ENCODE results near the gene KIF21B. TPM values are rescaled to one million over a fixed set of nuclear protein-coding genes. Genes with fewer than 3 reads are reported as not detected.
A peak's percentile ranks its signal among the peaks of the same experiment; 100 is the strongest.

The KIF21B gene
- total and polyA plus RNA-seq, 9 of the 15 experiments (the other 6 are each of a cell fraction or from before 2014, with no cell fraction given): 0.46 to 13.4 (median 5.9) TPM

- FAIRE-seq: no peak
- ChIA-PET POLR2A (interaction anchor here (0.7 kb wide), 1 partner anchor 77 kb away, joined by 3 read pairs; no protein-coding TSS in a partner anchor), CTCF (ENCODE audit: low intra/inter-chr PET ratio) (no interaction called here)
- H3K9ac ChIP-seq (ENCODE audit: insufficient read depth in 1 of 2, low read depth in 2 of 2, low read length in 2 of 2): no peak overlapping the region
- H3K36me3 ChIP-seq (ENCODE audit: control insufficient read depth, insufficient read depth, low read length): no peaks in the 10 kb centered on the region
- intact Hi-C loops (cut with micrococcal nuclease) (no loop called here), in situ Hi-C loops (cut with MboI) (no loop called here)
- H2AFZ ChIP-seq (ENCODE audit: low read depth, low read length): no peak overlapping the region
- H3K4me3 ChIP-seq: no peak overlapping the region
- H3K4me2 ChIP-seq (ENCODE audit: insufficient read depth, low read length): no peak overlapping the region
- H3K79me2 ChIP-seq (ENCODE audit: control insufficient read depth, insufficient read depth, low read length): no peaks in the 10 kb centered on the region
- H3K9me1 ChIP-seq (ENCODE audit: control insufficient read depth, insufficient read depth, low read length): no peaks in the 10 kb centered on the region
- H3K27me3 ChIP-seq (ENCODE audit: control insufficient read depth in 2 of 2, insufficient read depth in 2 of 2, low read length in 2 of 2): peaks cover 19 to 52% of the 10 kb centered on the region in 2 experiments
- no peak overlapping the region for H3K27ac ChIP-seq (ENCODE audit: extremely low read depth, low read depth, low read length)
- H3K9me3 ChIP-seq (replicated peaks; ENCODE audit: control insufficient read depth, insufficient read depth, low read depth, low read length): no peaks in the 10 kb centered on the region
- H3K4me1 ChIP-seq (replicated peaks in 1 of 2; ENCODE audit: control insufficient read depth in 2 of 2, insufficient read depth in 2 of 2, low read length in 2 of 2): no peaks in the 10 kb centered on the region
- peak in 1 of 4 experiments; percentile 4 for DNase-seq (ENCODE audit: extremely low read depth in 1 of 4, low spot score in 3 of 4)
- no TSS peak for BruUV-seq (replicated peaks)
- WGBS (ENCODE audit: insufficient coverage, low coverage, missing lambda C conversion rate): 0% methylated on average over 9 of the region's 9 CpGs
- ATAC-seq: no peak
- H4K20me1 ChIP-seq (replicated peaks; ENCODE audit: control insufficient read depth, insufficient read depth, low read length): peaks cover 6% of the 10 kb centered on the region; the same call in 1 of the 2 replicates
- no peak for TF ChIP-seq GTF3C2 (IDR thresholded peaks at IDR 0.05; ENCODE audit: borderline replicate concordance, extremely low read depth, insufficient read length)
- no peak for TF ChIP-seq FIP1L1 (IDR thresholded peaks at IDR 0.05; ENCODE audit: low read depth, low read length, poor library complexity, severe bottlenecking)
- TF ChIP-seq THRB (CRISPR knock-in tag; conservative IDR thresholded peaks at IDR 0.05): no peak
- TF ChIP-seq, protein P1, sequence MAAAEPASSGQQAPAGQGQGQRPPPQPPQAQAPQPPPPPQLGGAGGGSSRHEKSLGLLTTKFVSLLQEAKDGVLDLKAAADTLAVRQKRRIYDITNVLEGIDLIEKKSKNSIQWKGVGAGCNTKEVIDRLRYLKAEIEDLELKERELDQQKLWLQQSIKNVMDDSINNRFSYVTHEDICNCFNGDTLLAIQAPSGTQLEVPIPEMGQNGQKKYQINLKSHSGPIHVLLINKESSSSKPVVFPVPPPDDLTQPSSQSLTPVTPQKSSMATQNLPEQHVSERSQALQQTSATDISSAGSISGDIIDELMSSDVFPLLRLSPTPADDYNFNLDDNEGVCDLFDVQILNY (CRISPR knock-in tag; IDR thresholded peaks at IDR 0.05): no peak
- TF ChIP-seq, protein P2, sequence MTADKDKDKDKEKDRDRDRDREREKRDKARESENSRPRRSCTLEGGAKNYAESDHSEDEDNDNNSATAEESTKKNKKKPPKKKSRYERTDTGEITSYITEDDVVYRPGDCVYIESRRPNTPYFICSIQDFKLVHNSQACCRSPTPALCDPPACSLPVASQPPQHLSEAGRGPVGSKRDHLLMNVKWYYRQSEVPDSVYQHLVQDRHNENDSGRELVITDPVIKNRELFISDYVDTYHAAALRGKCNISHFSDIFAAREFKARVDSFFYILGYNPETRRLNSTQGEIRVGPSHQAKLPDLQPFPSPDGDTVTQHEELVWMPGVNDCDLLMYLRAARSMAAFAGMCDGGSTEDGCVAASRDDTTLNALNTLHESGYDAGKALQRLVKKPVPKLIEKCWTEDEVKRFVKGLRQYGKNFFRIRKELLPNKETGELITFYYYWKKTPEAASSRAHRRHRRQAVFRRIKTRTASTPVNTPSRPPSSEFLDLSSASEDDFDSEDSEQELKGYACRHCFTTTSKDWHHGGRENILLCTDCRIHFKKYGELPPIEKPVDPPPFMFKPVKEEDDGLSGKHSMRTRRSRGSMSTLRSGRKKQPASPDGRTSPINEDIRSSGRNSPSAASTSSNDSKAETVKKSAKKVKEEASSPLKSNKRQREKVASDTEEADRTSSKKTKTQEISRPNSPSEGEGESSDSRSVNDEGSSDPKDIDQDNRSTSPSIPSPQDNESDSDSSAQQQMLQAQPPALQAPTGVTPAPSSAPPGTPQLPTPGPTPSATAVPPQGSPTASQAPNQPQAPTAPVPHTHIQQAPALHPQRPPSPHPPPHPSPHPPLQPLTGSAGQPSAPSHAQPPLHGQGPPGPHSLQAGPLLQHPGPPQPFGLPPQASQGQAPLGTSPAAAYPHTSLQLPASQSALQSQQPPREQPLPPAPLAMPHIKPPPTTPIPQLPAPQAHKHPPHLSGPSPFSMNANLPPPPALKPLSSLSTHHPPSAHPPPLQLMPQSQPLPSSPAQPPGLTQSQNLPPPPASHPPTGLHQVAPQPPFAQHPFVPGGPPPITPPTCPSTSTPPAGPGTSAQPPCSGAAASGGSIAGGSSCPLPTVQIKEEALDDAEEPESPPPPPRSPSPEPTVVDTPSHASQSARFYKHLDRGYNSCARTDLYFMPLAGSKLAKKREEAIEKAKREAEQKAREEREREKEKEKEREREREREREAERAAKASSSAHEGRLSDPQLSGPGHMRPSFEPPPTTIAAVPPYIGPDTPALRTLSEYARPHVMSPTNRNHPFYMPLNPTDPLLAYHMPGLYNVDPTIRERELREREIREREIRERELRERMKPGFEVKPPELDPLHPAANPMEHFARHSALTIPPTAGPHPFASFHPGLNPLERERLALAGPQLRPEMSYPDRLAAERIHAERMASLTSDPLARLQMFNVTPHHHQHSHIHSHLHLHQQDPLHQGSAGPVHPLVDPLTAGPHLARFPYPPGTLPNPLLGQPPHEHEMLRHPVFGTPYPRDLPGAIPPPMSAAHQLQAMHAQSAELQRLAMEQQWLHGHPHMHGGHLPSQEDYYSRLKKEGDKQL (CRISPR knock-in tag; IDR thresholded peaks at IDR 0.05; ENCODE audit: borderline replicate concordance): no peak
- no peak for TF ChIP-seq COPS2 (conservative IDR thresholded peaks at IDR 0.05)
- no peak for TF ChIP-seq BMI1 (IDR thresholded peaks at IDR 0.05; ENCODE audit: low read length)
- no peak for TF ChIP-seq MIER1 (IDR thresholded peaks at IDR 0.05; ENCODE audit: low read depth)
Measured at GRCh38 chr1:200921571-200922110, 101.9 kb downstream of the KIF21B start.
